ENCODE data around the gene LCP1.

LCP1 gene

GRCh38 chr13:46103037-46103436 lies 78.9 kb downstream of the LCP1 start:
- CTCF ChIA-PET: no interaction called here

GRCh38 chr13:46102255-46102605 lies 79.7 kb downstream of the LCP1 start:
- H3K4me1 Mint-ChIP-seq: peaks cover 7% of the 10 kb centered on the region
- H3K4me3 Mint-ChIP-seq: no peak overlapping the region
- CTCF ChIA-PET: no interaction called here
- peaks cover 5% of the 10 kb centered on the region for H3K27me3 Mint-ChIP-seq
- H3K9me3 Mint-ChIP-seq: no peaks in the 10 kb centered on the region
- H3K36me3 Mint-ChIP-seq: no peaks in the 10 kb centered on the region
- no peak overlapping the region for H3K27ac Mint-ChIP-seq
- no peak for DNase-seq

More at GRCh38 chr13:46103037-46103436, 78.9 kb downstream of the LCP1 start:
- Mint-ChIP-seq H3K27ac (no peak overlapping the region), H3K36me3 (no peaks in the 10 kb centered on the region), H3K4me3 (no peak overlapping the region), H3K4me1 (peaks cover 11% of the 10 kb centered on the region), H3K27me3 (peaks cover 7% of the 10 kb centered on the region), H3K9me3 (no peaks in the 10 kb centered on the region)
- no peak for DNase-seq

- Mint-ChIP-seq H3K27me3 (peaks cover 9% of the 10 kb centered on the region), H3K9me3 (no peaks in the 10 kb centered on the region), H3K4me3 (no peak overlapping the region), H3K4me1 (peaks cover 2% of the 10 kb centered on the region), H3K27ac (no peak overlapping the region), H3K36me3 (no peaks in the 10 kb centered on the region)
- no peak for DNase-seq
- CTCF ChIA-PET: no interaction called here
Observed at GRCh38 chr13:46101484-46102254, 80.3 kb downstream of the LCP1 start.

GRCh38 chr13:46101002-46101401 lies 81.0 kb downstream of the LCP1 start:
- no peak overlapping the region for H3K27ac Mint-ChIP-seq
- H3K36me3 Mint-ChIP-seq: no peaks in the 10 kb centered on the region
- H3K4me3 Mint-ChIP-seq: no peak overlapping the region
- H3K9me3 Mint-ChIP-seq: no peaks in the 10 kb centered on the region
- DNase-seq: no peak
- no peaks in the 10 kb centered on the region for H3K4me1 Mint-ChIP-seq
- CTCF ChIA-PET: no interaction called here
- peaks cover 9% of the 10 kb centered on the region for H3K27me3 Mint-ChIP-seq

GRCh38 chr13:46100191-46100815 lies 81.7 kb downstream of the LCP1 start:
- no peaks in the 10 kb centered on the region for H3K9me3 Mint-ChIP-seq
- H3K36me3 Mint-ChIP-seq: no peaks in the 10 kb centered on the region
- peaks cover 9% of the 10 kb centered on the region for H3K27me3 Mint-ChIP-seq
- no peak overlapping the region for H3K27ac Mint-ChIP-seq
- H3K4me3 Mint-ChIP-seq: no peak overlapping the region
- CTCF ChIA-PET: no interaction called here
- no peaks in the 10 kb centered on the region for H3K4me1 Mint-ChIP-seq
- no peak for DNase-seq

GRCh38 chr13:46097663-46098062 lies 84.3 kb downstream of the LCP1 start:
- Mint-ChIP-seq H3K27me3 (peaks cover 17% of the 10 kb centered on the region), H3K36me3 (no peaks in the 10 kb centered on the region)
- CTCF ChIA-PET: no interaction called here

GRCh38 chr13:46097015-46097414 lies 85.0 kb downstream of the LCP1 start:
- H3K36me3 Mint-ChIP-seq: no peaks in the 10 kb centered on the region
- DNase-seq: no peak

More at GRCh38 chr13:46097663-46098062, 84.3 kb downstream of the LCP1 start:
- H3K4me3 Mint-ChIP-seq: no peak overlapping the region
- DNase-seq: no peak
- no peaks in the 10 kb centered on the region for H3K4me1 Mint-ChIP-seq
- no peaks in the 10 kb centered on the region for H3K9me3 Mint-ChIP-seq
- H3K27ac Mint-ChIP-seq: no peak overlapping the region

GRCh38 chr13:46094478-46094877 lies 87.5 kb downstream of the LCP1 start:
- Mint-ChIP-seq H3K4me3 (no peak overlapping the region), H3K27ac (no peak overlapping the region), H3K9me3 (no peaks in the 10 kb centered on the region), H3K36me3 (no peaks in the 10 kb centered on the region), H3K4me1 (no peaks in the 10 kb centered on the region), H3K27me3 (peaks cover 21% of the 10 kb centered on the region)
- CTCF ChIA-PET: interaction anchor here (0.7 to 1.1 kb wide), 2 partner anchors 32 to 195 kb away, joined by 3 read pairs; no protein-coding TSS in a partner anchor
- no peak for DNase-seq

More at GRCh38 chr13:46097015-46097414, 85.0 kb downstream of the LCP1 start:
- no peak overlapping the region for H3K4me3 Mint-ChIP-seq
- no peaks in the 10 kb centered on the region for H3K9me3 Mint-ChIP-seq
- no peaks in the 10 kb centered on the region for H3K4me1 Mint-ChIP-seq
- H3K27ac Mint-ChIP-seq: no peak overlapping the region
- CTCF ChIA-PET: no interaction called here
- H3K27me3 Mint-ChIP-seq: peaks cover 20% of the 10 kb centered on the region

GRCh38 chr13:46088821-46089562 lies 93.0 kb downstream of the LCP1 start:
- Mint-ChIP-seq H3K9me3 (no peaks in the 10 kb centered on the region), H3K27me3 (peaks cover 29% of the 10 kb centered on the region), H3K4me3 (no peak overlapping the region), H3K36me3 (no peaks in the 10 kb centered on the region), H3K27ac (no peak overlapping the region), H3K4me1 (no peaks in the 10 kb centered on the region)
- DNase-seq: no peak
- CTCF ChIA-PET: no interaction called here

GRCh38 chr13:46087481-46087880 lies 94.5 kb downstream of the LCP1 start:
- Mint-ChIP-seq H3K27ac (no peak overlapping the region), H3K27me3 (peaks cover 22% of the 10 kb centered on the region), H3K36me3 (no peaks in the 10 kb centered on the region), H3K4me3 (no peak overlapping the region), H3K9me3 (no peaks in the 10 kb centered on the region), H3K4me1 (no peaks in the 10 kb centered on the region)
- CTCF ChIA-PET: no interaction called here
- no peak for DNase-seq

GRCh38 chr13:46086985-46087384 lies 95.0 kb downstream of the LCP1 start:
- Mint-ChIP-seq H3K9me3 (no peaks in the 10 kb centered on the region), H3K4me3 (no peak overlapping the region), H3K27ac (no peak overlapping the region), H3K36me3 (no peaks in the 10 kb centered on the region), H3K4me1 (no peaks in the 10 kb centered on the region), H3K27me3 (peaks cover 20% of the 10 kb centered on the region)
- CTCF ChIA-PET: no interaction called here
- DNase-seq: no peak

- no peak overlapping the region for H3K27ac Mint-ChIP-seq
- H3K4me1 Mint-ChIP-seq: no peaks in the 10 kb centered on the region
- no peak for DNase-seq
- CTCF ChIA-PET: no interaction called here
- no peak overlapping the region for H3K4me3 Mint-ChIP-seq
- H3K9me3 Mint-ChIP-seq: no peaks in the 10 kb centered on the region
- peaks cover 20% of the 10 kb centered on the region for H3K27me3 Mint-ChIP-seq
- H3K36me3 Mint-ChIP-seq: no peaks in the 10 kb centered on the region
Observed at GRCh38 chr13:46086421-46086922, 95.5 kb downstream of the LCP1 start.

GRCh38 chr13:46085737-46086136 lies 96.2 kb downstream of the LCP1 start:
- Mint-ChIP-seq H3K27ac (no peak overlapping the region), H3K4me1 (no peaks in the 10 kb centered on the region), H3K36me3 (no peaks in the 10 kb centered on the region), H3K27me3 (peaks cover 20% of the 10 kb centered on the region), H3K4me3 (no peak overlapping the region), H3K9me3 (no peaks in the 10 kb centered on the region)
- CTCF ChIA-PET: no interaction called here
- no peak for DNase-seq

- H3K9me3 Mint-ChIP-seq: no peaks in the 10 kb centered on the region
- DNase-seq: no peak
- no peak overlapping the region for H3K27ac Mint-ChIP-seq
- CTCF ChIA-PET: interaction anchor here (1.0 kb wide), 1 partner anchor 459 kb away, joined by 5 read pairs; no protein-coding TSS in a partner anchor
- no peak overlapping the region for H3K4me3 Mint-ChIP-seq
- H3K27me3 Mint-ChIP-seq: peaks cover 16% of the 10 kb centered on the region
- no peaks in the 10 kb centered on the region for H3K36me3 Mint-ChIP-seq
- peaks cover 2% of the 10 kb centered on the region for H3K4me1 Mint-ChIP-seq
Observed at GRCh38 chr13:46082324-46082723, 99.7 kb downstream of the LCP1 start.

All from activated naive CD4-positive, alpha-beta T cell treated with anti-CD3 and anti-CD28 coated beads, Interleukin-2, amount 10 ng/mL, durations not matched to agents 7 days and 5 days (primary cell).